Right lung (tissue), 5 donors: Measurements from ENCODE around the gene INPP5D. TPM values are rescaled to one million over a fixed set of nuclear protein-coding genes. Genes with fewer than 3 reads are reported as not detected.
"Not testable (repeated sequence)": the region's sequence is repeated elsewhere in the genome, so short reads cannot be mapped to it uniquely, and the experiment has no call there.

Source experiments
- DNase-seq, 2 donors: peaks; one replicate each; pipeline ENCODE4 v3.0.0-alpha.2; 2013
- polyA plus RNA-seq, 5 donors: library from polyadenylated mRNA; unstranded; fragments of 120-200 nt; gene quantifications; one replicate each; pipeline versions ENCODE4 v1.2.1 to v1.2.3, GENCODE V29; 2013; ENCODE audit warnings: inconsistent platforms in 1 of 5, low replicate concordance in 1 of 5; ENCODE audit not compliant: insufficient read length in 5 of 5, insufficient read depth in 1 of 5

The INPP5D gene
- polyA plus RNA-seq, 5 donors: 8.4 to 14.6 (median 12.8) TPM

DNA sequence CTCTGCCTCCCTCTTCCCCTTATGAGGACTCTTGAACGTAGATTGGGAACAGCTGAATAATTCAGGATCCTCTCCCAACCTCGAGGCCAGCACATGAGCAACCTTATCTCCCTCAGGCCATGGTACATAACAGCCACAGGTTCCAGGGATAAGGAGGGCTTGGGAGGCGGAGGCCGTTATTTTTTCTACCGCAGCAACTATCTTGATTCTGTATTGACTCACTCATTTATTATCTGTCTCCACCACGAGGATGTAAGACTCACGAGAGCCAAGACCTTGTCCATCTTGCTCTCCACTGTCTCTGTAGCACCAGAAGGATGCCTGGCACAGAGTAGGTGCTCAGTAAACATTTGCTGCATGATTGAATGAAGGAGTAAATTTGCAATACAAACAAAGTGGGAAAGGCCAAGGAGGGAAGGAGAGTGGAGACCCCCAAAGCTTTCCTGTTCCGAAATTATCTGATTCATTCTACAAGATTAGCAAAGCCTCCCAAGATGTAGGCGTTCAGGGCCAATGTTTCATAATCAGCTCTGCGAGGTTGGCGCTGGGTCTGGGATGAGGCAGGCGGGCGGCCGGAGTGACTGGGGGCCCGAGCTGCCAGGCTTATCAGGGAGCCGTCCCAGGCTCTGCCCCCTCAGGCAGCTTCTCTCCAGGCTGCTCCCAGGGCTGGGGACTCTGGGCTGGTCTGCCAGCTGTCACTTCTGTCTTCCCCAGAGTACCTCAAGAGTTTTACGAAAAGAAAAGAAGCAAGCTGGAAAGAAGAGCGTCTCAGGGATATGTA is 31.6 kb downstream of the INPP5D start:
- DNase-seq: no peak

DNA sequence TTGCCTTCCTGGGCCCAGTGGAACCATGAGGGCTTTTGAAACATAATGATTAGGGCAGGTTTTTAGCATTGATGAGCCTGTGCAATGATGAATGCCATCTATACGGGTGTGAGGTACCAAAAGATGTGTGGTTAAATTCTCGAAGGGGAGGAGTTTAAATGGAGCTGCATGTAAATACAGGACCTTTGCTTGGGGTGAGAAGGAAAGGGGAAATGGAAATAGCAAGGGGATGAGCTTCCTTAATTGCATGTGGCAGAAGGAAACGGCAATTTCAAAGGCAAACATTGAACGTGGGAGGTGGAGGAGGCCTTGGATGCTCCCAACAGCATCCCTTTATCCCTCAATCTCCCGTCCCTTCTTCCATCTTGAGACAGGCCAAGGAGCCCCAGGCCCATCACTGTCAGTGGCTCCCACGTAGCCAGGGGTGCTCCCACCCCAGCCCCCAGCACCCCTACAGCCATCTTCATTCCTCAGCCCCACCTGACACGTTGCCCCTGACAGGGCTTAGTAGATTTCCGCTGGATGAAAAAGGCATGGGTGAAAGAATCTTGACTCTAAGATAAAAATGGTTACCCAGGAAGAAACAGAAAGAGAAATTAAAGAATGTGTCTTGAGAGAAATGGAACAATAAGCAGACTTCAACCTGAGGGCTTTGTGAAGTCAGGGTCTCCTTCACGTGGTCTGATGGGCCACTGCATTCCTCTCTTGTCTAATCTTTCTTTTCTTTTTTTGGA is 32.5 kb downstream of the INPP5D start:
- no peak for DNase-seq

DNA sequence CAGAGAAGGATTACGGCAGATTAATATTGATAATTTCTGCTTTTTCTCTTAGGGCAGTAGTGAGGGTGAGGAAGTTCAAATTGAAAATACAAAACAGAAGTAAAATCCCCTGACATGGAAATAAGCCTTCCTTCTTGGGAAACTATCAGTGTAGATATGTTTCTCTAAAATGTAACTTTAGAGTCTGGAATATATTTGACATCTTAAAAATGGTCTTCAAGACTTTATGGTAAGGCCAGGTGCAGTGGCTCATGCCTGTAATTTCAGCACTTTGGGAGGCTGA is 33.0 kb downstream of the INPP5D start:
- DNase-seq: no peak

DNA sequence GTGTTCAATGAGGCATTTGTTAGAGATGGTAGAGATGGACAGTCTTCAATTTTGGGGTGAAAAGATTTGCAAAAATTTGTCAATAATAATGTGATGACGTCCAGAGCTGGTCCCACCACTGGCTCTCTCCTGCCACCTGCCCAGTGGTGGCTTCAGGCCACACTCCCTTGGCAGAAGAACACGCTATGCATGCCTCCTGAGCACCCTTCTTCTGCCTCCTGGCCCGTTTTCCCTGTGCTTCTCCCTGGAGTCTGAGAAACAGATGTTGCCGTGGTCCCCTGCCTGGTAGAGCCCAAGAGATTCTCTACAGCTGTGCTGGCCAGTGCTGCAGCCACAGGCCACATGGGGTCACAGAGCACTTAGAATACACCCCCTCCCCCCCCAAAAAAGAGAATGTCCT is 33.6 kb downstream of the INPP5D start:
- DNase-seq: no peak

DNA sequence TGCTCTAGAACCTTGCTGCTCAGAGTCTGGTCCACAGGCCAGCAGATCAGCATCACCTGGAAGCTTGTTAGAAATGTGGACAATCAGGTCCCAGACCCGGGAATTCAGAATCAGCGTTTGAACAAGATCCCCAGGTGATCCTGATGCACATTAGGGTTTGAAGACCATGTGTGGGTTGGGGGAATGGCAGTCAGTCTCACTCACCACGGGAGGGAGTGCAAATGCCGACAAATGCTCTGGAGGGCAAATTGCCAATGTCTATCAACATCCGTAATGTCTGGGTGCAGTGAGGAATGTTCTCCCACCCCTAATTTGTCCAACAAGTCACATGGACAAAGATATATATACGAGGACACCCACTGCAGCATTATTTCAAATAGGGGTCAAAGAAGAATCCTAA is 34.5 kb downstream of the INPP5D start:
- no peak for DNase-seq

DNA sequence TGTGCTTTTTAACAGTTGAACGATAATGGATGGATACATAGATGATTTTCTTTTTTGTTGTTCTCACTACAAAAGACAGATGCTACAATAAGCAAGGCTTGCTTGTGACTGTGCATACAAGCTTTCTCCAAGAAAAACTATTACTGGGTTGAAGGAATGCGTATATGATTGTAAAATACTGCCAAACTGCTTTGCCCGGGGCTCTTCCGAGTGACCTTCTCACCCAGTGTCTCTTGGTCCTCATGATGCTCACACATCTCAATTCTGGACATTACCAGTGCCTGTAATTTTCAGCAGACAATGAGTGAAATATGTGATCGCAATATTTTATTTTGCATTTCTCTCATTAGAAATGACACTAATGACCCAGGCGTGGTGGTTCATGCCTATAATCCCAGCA is 35.9 kb downstream of the INPP5D start:
- DNase-seq: no peak

DNA sequence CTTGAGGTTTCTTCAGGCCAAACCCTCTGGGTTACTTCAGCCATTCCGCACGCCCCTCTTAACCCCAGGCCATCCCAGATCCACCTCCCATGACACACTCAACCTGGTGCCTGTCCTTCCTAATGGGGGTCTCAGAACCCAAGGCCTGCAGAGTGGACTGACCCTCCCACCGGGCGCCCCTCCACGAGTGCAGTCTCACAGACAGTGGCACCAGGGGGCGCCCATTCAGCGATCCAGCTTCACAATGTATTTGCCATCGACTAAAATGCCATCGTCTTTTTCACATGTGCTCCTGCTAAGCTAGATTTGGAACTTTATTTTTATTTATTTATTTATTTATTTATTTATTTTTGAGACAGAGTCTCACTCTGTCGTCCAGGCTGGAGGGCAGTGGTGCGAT is 38.5 kb downstream of the INPP5D start:
- no peak for DNase-seq

DNA sequence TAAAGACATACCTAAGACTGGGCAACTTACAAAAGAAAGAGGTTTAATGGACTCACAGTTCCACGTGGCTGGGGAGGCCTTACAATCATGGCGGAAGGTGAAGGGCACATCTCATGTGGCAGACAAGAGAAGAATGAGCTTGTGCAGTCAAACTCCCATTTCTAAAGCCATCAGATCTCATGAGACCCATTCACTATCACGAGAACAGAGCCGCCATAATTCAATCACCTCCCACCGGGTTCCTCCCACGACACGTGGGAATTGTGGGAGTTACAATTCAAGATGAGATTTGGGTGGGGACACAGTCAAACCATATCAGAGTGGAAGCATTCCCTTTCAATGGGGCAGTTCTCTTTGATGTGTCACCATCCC is 39.7 kb downstream of the INPP5D start:
- not testable (repeated sequence) for DNase-seq

DNA sequence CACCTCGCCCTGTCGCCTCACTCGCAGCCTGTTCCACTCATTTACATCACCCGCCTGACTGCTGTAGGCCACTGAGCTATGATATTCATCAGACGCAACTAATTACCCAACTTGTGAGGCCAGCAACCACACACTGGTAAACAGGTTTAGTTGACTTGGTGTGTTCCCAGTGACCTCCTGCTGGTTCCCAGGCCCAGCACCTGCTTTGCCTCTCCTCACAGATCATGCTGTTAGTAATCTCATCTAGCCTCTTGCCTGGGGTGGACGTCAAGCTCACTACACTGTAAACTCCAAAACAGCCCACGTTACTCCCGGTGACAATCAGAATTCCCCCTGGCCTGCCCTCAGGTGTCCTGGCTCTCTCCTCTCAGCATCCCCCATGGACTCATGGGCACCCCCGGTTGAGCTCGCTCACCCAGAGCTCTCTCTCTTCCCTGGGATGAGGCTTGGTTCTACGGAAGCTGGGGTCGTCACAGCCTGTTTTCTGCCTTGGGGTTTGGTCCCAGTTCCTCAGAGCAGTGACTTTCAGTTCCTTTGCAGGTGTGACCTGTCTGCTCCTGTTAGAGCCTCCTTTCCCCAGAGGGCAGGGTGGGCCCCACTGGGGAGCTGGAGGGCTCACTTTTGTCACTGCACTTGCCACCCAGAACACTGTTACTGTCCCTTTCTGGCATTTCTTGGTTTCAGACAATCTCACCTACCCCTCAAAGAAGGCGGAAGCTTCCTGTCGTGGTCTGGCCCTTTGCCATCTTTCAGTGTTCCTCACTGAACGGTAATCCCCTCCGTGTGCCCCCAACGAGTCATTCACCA is 40.3 kb downstream of the INPP5D start:
- DNase-seq: no peak

DNA sequence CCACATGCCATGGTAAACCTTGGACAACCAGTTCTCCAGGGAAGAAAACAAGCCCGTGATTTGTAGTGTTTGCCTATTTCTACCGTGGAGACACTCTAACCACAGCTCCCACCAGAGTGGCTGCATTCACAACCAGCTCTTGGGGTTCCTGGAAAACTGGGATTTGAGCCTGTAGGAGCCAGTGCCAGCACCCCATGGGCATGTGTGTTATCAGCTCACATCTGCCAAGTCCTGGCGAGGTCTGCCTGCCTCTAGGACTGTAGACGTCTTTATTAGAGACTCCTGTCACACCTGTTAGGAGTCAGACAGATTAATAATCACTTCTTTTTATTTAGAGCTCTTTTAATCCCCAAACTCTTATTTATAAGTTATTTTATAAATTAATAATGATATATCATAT is 41.0 kb downstream of the INPP5D start:
- no peak for DNase-seq

DNA sequence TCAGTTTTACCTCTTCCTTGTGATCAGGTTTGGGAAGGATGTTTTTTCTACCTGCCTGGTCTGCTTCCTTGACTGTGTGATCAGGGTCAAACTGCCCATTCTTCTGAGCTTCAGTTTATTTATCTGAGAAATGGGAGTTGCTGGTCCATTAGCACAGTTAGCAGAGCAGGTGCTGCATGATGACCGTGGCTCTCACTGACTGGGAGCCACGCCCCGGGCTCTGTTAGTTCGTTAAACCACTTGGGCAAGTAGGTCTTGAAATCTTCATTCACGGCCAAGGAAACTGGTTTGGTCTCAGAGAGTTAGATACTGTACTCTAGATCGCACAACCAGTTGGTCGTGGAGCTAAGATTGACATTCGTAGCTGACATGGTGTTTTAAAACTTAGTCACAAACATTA is 41.7 kb downstream of the INPP5D start:
- no peak for DNase-seq

DNA sequence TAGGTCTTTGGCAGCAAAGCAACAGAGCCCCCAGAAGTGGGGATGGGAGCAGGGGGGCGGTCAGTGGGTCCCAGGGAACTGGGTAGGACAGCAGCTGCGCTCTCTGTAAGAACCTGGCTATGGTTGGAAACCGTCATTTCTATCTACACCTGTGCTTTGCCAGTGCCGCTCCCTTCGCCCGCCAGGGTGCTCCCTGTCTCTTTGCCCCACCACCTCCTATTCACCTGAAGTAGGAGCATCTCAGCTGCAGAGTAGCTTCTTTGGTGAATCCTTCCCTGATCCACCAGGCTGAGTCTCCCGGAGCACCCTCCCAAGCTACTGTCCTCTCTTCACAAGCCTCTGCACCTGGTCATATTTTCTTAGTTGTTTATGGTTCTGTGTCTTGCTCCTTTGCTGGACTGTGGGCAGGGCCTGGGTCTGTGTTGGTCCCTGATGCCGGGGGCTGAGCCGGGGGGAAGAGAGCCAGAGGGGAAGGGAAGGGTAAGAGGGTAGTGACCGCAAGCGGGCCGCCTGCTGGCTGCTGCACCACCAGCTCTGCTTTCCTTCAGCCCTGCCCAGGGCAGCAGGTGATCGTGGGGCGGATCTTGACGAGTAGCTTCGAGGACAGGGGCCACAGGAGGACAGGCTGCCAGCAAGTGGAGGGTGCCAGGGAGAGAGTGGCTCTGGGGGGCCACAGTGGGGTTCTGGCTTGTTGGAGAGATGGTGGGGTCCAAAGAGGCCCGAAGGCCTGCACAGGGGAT is 45.2 kb downstream of the INPP5D start:
- DNase-seq: no peak

DNA sequence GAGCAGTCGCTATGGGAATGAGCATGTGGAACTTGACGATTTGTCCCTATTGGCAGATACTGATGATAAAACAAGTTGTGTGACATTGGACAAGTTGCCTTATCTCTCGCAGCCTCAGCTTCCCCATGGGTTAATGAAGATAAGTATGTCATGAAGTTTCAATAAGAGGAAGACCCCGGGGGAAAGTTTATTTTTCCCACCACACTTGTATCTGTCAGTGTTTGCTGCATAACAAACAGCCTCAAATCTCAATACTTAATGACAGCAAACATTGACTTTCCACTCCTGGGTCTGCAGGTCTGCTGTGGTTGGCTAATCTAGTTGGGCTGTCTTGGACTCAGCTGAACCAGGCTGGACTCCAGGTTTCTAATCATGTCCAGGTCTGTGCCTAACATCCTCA is 45.8 kb downstream of the INPP5D start:
- DNase-seq: no peak

DNA sequence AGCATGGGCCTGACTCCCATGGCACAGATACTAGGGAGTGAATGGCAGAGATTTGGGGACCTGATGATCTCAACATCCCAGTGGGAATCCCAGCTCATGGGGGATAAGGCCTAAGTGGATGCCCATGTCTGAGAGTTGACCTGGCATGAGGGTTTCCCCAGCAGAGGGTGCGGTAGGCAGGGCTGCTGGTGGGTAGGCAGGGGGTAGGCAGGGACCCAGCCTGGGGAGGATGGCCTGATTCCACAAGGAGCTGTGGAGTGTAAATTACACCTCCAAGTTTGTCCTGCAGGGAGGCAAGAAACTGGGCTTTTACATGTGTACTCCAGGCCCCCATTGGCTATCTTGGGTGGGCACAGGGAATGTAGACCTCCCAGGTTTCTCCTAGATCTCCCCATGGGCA is 46.9 kb downstream of the INPP5D start:
- no peak for DNase-seq

DNA sequence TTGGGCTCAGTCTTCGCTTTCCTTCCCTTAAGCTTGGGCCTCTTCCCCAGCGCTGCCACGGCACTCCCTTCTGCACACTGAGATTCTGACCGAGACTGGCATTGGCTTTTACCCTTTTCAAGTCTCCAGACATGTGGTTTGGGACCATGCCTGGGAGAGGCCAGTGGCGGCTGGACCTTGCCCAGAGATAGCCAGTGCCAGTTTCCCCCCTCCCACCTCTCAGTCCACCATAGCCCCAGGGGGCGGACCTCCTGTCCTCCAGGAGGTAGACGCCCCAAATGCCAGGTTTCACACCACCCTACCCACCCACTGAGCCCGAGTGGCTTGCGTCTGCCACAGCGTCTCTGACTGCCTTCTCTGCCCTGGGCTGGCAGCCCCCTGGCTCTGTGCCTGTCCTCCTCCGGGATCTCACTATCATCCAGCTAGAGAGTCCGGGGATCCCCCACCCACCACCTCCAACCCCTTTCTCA is 47.7 kb downstream of the INPP5D start:
- no peak for DNase-seq

DNA sequence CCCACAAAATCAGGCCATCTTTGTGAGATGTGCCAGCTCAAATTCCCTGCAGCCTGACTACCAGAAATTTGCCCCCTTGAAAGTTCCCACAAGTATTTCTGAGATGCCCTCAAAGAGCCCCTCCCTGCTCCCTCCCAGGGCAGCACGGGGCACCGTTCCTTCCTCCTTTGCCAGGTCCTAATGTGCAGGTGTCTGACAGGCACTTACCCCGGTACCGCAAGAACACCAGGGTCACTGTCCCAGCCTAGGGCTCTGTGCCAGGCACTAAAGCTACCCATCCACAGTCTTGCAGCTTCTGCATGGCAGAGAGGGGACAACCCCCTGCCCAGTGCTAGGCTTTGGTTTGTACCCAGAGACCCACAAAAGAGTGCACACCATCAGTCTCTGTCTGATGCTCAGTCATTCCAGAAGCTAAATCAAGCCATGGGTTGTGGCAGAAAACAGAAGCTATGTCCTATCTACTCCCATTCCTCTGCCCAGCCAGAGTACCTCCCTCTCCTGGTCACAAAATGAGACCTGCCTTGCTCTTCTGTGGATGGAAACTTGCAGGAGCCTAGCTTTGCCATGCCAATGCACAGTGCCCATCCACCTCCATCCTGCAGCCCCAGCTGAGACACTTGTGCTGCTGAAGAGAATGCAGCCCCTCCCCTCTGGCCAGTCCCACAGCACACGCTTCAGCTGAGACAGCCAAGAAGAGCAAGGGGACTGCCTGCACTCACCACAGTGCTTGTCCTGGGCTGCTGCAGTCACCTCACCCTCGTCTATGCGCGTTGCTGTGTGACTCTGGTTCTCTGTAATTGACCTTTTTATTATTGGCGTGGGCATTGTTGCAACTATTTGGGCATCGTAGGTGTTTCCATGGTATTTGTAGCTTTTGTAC is 48.7 kb downstream of the INPP5D start:
- DNase-seq: no peak

DNA sequence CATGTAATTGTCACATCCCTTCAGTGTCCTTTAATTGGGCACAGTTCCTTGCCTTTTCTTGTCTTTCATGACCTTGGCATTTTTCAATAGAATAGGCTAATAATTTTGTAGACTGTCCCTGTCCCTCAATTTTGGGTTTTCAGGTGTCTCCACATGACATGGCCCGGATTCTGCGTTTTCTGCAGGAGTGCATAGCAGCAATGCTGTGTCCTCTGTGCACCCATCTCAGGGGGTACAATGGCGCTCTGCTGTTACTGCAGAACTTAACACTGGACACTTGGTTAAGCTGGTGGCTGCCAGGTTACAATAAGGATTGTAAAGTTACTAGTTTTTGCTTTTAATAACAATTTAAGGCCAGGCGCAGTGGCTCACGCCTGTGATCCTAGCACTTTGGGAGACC is 51.3 kb downstream of the INPP5D start:
- DNase-seq: no peak

DNA sequence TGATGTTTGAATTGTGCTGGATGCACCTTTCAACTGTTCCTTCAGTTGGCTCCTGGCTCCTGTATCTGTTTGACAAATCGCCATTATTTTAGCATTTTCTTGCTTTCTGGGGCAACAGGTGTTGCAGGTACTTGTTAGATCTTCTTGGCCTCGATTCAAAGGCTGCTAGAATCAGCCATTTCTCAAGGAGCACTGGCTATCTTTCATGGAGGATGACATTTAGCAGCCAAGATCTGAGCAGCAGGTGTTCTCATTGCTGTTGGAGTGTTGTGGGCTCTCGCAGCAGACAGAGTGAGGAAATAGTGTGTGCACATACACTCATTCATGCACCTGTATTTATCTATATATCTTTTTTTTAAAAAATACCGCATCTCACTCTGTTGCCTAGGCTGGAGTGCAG is 52.2 kb downstream of the INPP5D start:
- DNase-seq: no peak

DNA sequence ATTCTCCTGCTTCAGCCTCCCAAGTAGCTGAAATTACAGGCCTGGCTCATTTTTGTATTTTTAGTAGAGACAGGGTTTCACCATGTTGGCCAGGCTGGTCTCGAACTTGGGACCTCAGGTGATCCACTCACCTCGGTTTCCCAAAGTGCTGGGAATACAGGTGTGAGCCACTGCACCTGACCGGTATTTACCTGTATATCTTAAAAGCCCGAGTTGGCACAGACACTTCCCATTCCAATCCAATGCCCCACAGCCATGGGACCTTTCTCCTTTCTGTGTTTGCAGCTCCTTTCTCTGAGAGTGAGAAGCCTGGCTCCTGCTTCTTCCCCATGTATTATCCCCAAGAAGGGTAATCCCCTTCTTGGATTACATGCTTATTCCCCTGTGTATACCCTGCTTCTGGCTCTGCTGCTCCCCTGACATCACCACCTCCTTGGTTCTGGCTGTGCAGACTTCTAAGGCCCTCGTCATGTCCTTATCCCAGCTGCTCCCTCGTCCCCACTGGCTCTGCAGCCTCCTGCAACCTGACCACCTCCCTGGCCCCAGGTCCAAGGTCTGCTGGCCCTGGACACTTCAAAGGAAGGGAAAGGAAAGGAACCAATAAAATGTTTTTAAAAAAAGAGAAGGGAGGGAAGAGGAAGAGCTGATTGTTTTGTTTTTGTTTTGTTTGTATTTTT is 52.8 kb downstream of the INPP5D start:
- DNase-seq: no peak

DNA sequence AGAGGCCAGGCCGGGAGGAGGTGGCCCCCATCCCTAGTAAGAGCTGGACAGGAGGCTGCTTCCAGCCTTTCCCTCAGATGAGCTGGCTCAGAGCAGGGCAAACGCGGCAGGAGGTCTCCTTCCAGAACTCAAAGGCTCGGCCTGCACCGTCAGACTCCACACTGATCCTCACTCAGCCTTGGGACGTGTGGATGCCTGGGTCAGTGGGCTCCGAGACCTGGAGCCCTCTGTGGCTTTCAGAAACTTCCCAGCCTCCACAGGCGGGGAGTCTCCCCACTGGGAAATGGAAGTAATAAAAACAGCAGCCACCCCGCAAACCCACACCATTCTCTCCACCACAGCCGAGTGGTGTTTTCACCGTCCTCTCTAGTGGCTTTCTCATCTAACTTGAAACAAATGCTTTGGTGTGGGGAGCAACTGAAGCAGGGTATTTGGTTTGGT is 54.3 kb downstream of the INPP5D start:
- no peak for DNase-seq
